ENCODE results near the gene PPP2R3B. TPM values are rescaled to one million over a fixed set of nuclear protein-coding genes. Genes with fewer than 3 reads are reported as not detected.

PPP2R3B gene
- total RNA-seq, 1 donor from 2014 or later = 30.3 TPM

DNA sequence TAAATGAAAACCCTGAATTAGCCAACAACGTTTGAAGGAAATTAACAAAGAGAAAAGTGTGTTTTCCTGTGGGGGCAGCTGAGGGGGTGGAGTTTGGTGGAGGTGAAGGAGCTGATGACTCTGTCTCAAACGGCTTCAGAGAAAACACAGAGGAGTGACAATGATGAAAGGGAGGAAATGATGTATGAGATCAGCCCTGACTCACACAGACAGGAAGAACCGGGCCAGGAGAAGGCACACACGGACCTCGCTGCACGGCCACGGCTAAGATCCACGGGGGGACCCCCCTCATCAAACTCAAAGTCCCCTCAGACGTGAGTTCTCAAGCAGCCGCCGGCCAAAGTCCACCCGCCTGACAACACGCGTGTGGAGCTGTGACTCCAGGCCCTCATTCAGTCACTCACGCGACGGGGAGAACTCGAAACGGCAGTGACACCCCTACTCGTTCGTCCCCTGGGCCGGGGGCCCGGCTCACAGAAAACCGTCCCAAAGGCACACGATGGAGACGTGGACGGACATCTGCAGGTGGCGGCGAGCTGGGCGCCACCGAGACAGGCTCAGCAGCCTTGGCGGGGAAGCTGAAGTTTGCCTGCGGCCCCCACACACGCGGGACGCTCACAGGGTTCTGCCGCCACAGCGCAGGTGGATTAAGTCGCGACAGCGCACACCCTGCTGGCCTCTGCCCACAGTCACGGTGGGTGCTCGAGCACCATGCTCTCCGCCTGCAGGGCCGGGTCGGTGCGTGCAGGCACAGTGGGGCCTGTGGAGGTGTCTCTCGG, 28.8 kb downstream of the PPP2R3B start:
- Histone ChIP-seq H3F3A (ENCODE audit: low read depth) (no peaks in the 10 kb centered on the region), H3K9me3 (ENCODE audit: low read depth) (no peaks in the 10 kb centered on the region), H4K20me1 (ENCODE audit: low read depth) (peaks cover 10% of the 10 kb centered on the region), H3K4me3 (no peak overlapping the region), H3K27me3 (no peaks in the 10 kb centered on the region), H3K4me2 (no peak overlapping the region), H3K36me3 (peaks cover 9% of the 10 kb centered on the region), H2AFZ (replicated peaks) (no peak overlapping the region), H3K27ac (no peak overlapping the region), H3K79me2 (ENCODE audit: low read depth) (peaks cover 35% of the 10 kb centered on the region), H3K9ac (no peak overlapping the region), H3K4me1 (no peaks in the 10 kb centered on the region)
- TF ChIP-seq EZH2phosphoT487 (IDR thresholded peaks at IDR 0.05) (no peak), CTCF (IDR thresholded peaks at IDR 0.05) (no peak), EZH2 (IDR thresholded peaks at IDR 0.05) (no peak)
- Mint-ChIP-seq H3K4me3 (no peak overlapping the region), H3K9me3 (peaks cover 30% of the 10 kb centered on the region), H3K4me1 (peaks cover 14% of the 10 kb centered on the region), H3K36me3 (peaks cover 63% of the 10 kb centered on the region), H3K27ac (no peak overlapping the region), H3K27me3 (ENCODE audit: insufficient read depth, low read depth) (peaks cover 12% of the 10 kb centered on the region)
- DNase-seq (ENCODE audit: low spot score) = no peak

DNA sequence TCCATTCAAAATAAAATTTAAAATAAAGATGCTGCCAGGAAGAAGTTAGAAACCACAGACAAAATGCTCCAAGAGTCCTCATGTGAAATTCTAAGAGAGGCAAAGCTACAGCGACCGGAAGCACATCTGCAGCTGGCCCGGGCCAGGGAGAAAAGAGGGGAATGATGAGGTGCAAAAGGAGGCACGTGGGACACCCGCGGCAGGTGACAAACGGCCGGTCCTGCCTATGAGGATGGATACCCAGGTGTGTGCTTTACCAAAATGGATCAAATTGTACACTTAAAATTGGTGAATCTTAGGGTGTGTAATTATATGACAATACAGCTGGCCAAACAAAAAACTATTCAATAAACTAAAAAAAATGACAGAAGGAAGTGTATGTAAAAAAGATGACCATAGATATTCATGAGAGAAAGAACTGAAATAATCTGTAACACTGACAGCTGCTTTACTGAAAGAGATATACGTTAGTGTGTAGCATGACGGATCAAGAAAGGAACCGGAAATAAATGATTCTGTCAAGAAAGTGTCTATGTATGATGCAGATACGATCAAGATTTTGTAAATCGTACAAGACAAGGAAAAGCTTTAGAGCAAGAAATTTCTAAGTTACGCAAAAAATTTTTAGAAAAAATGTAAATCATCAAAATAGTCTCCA, 29.5 kb downstream of the PPP2R3B start:
- no peak overlapping the region for H3K4me3 Mint-ChIP-seq
- no peak overlapping the region for H3K27ac ChIP-seq
- peaks cover 9% of the 10 kb centered on the region for H3K36me3 ChIP-seq

GRCh38 chrX:356385-357034, 30.2 kb downstream of the PPP2R3B start:
- peaks cover 7% of the 10 kb centered on the region for H3K27me3 Mint-ChIP-seq (ENCODE audit: insufficient read depth, low read depth)
- Histone ChIP-seq H2AFZ (replicated peaks) (no peak overlapping the region), H3K9me3 (ENCODE audit: low read depth) (no peaks in the 10 kb centered on the region), H4K20me1 (ENCODE audit: low read depth) (peaks cover 12% of the 10 kb centered on the region), H3K27ac (no peak overlapping the region), H3K27me3 (no peaks in the 10 kb centered on the region), H3K36me3 (peaks cover 9% of the 10 kb centered on the region), H3K4me3 (no peak overlapping the region), H3K4me1 (no peaks in the 10 kb centered on the region), H3K4me2 (no peak overlapping the region), H3F3A (ENCODE audit: low read depth) (no peaks in the 10 kb centered on the region), H3K9ac (no peak overlapping the region), H3K79me2 (ENCODE audit: low read depth) (peaks cover 35% of the 10 kb centered on the region)
- no peak overlapping the region for H3K27ac Mint-ChIP-seq
- H3K9me3 Mint-ChIP-seq = peaks cover 17% of the 10 kb centered on the region
- H3K4me3 Mint-ChIP-seq = no peak overlapping the region
- TF ChIP-seq EZH2 (IDR thresholded peaks at IDR 0.05) (no peak), CTCF (IDR thresholded peaks at IDR 0.05) (no peak), EZH2phosphoT487 (IDR thresholded peaks at IDR 0.05) (no peak)
- peaks cover 14% of the 10 kb centered on the region for H3K4me1 Mint-ChIP-seq
- DNase-seq (ENCODE audit: low spot score) = no peak
- peaks cover 58% of the 10 kb centered on the region for H3K36me3 Mint-ChIP-seq

More for the DNA sequence above, 29.5 kb downstream of the PPP2R3B start:
- H3K36me3 Mint-ChIP-seq = peaks cover 64% of the 10 kb centered on the region
- H3K9me3 ChIP-seq (ENCODE audit: low read depth) = no peaks in the 10 kb centered on the region
- H2AFZ ChIP-seq (replicated peaks) = no peak overlapping the region
- no peaks in the 10 kb centered on the region for H3K4me1 ChIP-seq
- DNase-seq (ENCODE audit: low spot score) = no peak
- H3K4me3 ChIP-seq = no peak overlapping the region
- H3K4me1 Mint-ChIP-seq = peaks cover 14% of the 10 kb centered on the region
- H4K20me1 ChIP-seq (ENCODE audit: low read depth) = peaks cover 10% of the 10 kb centered on the region
- no peak overlapping the region for H3K4me2 ChIP-seq
- peaks cover 35% of the 10 kb centered on the region for H3K79me2 ChIP-seq (ENCODE audit: low read depth)
- H3K27ac Mint-ChIP-seq = no peak overlapping the region
- H3K9ac ChIP-seq = no peak overlapping the region
- H3K27me3 ChIP-seq = no peaks in the 10 kb centered on the region
- peaks cover 24% of the 10 kb centered on the region for H3K9me3 Mint-ChIP-seq
- no peaks in the 10 kb centered on the region for H3F3A ChIP-seq (ENCODE audit: low read depth)
- TF ChIP-seq EZH2phosphoT487 (IDR thresholded peaks at IDR 0.05) = no peak
- no peak for TF ChIP-seq CTCF (IDR thresholded peaks at IDR 0.05)
- TF ChIP-seq EZH2 (IDR thresholded peaks at IDR 0.05) = no peak
- H3K27me3 Mint-ChIP-seq (ENCODE audit: insufficient read depth, low read depth) = peaks cover 8% of the 10 kb centered on the region
